Measurements from ENCODE around the gene ACOX2.
A peak's percentile ranks its signal among the peaks of the same experiment; 100 is the strongest.

ACOX2 gene

GRCh38 chr3:58534592-58535494 is 2.1 kb downstream of the ACOX2 start:
- TF ChIP-seq, protein P1, sequence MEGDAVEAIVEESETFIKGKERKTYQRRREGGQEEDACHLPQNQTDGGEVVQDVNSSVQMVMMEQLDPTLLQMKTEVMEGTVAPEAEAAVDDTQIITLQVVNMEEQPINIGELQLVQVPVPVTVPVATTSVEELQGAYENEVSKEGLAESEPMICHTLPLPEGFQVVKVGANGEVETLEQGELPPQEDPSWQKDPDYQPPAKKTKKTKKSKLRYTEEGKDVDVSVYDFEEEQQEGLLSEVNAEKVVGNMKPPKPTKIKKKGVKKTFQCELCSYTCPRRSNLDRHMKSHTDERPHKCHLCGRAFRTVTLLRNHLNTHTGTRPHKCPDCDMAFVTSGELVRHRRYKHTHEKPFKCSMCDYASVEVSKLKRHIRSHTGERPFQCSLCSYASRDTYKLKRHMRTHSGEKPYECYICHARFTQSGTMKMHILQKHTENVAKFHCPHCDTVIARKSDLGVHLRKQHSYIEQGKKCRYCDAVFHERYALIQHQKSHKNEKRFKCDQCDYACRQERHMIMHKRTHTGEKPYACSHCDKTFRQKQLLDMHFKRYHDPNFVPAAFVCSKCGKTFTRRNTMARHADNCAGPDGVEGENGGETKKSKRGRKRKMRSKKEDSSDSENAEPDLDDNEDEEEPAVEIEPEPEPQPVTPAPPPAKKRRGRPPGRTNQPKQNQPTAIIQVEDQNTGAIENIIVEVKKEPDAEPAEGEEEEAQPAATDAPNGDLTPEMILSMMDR (IDR thresholded peaks at IDR 0.05; ENCODE audit: low read depth, low read length, missing control alignments), result peak; percentile 1
- DNase-seq (ENCODE audit: low read depth), result no peak
- H3K4me3 ChIP-seq (ENCODE audit: low read depth, low read length), result no peak overlapping the region

GRCh38 chr3:58532794-58533220 is 4.2 kb downstream of the ACOX2 start:
- DNase-seq (ENCODE audit: low read depth), result peak; percentile 16
- TF ChIP-seq, protein P1 (IDR thresholded peaks at IDR 0.05; ENCODE audit: low read depth, low read length, missing control alignments), result peak; percentile 95
- no peak overlapping the region for H3K4me3 ChIP-seq (ENCODE audit: low read depth, low read length)

DNA sequence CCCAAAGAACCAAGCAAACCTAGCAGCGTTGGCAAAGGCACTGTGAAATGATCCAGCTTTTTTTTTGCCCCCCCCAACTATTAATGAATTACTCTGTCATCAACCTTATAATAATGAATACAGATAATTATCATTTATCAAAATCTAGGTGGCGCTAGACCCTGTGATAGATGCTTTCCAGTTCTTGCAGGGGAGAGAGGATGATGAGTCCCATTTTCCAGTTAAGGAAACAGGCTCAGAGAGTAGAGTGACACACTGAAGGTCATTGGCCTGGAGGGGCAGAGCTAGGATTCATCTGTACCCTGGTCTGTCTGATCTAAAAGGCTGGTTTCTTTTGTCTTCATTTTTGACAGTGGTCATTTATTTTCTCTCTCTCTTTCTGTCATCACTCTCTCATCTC is 5.0 kb downstream of the ACOX2 start:
- TF ChIP-seq, protein P1 (IDR thresholded peaks at IDR 0.05; ENCODE audit: low read depth, low read length, missing control alignments), result peak; percentile 28
- H3K4me3 ChIP-seq (ENCODE audit: low read depth, low read length), result no peak overlapping the region
- no peak for DNase-seq (ENCODE audit: low read depth)

DNA sequence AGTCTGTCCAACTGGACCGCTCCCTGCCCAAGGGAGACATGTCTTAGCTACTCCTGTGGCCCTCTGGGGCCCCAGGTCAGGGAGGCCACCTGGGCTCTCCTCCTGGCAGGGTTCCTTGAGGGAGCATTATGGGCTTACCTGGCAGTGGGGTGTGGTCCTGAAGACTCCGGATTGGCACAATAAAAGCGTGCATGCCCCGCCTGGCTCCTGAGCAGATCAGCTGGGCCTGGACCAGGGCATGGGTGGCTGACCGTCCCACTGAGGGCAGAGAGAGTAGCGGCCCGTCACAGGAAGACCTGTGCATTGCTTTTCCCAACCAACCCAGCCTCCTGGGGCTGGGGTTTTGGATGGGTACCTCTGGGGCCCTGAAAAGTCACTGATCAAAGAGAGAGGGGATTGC is 5.4 kb downstream of the ACOX2 start:
- no peak overlapping the region for H3K4me3 ChIP-seq (ENCODE audit: low read depth, low read length)
- DNase-seq (ENCODE audit: low read depth), result no peak
- TF ChIP-seq, protein P1 (IDR thresholded peaks at IDR 0.05; ENCODE audit: low read depth, low read length, missing control alignments), result no peak

GRCh38 chr3:58530354-58530865 is 6.6 kb downstream of the ACOX2 start:
- TF ChIP-seq, protein P1 (IDR thresholded peaks at IDR 0.05; ENCODE audit: low read depth, low read length, missing control alignments), result no peak
- H3K4me3 ChIP-seq (ENCODE audit: low read depth, low read length), result no peak overlapping the region
- no peak for DNase-seq (ENCODE audit: low read depth)

- no peak for DNase-seq (ENCODE audit: low read depth)
- TF ChIP-seq, protein P1 (IDR thresholded peaks at IDR 0.05; ENCODE audit: low read depth, low read length, missing control alignments), result peak; percentile 46
- no peak overlapping the region for H3K4me3 ChIP-seq (ENCODE audit: low read depth, low read length)
Observed at GRCh38 chr3:58529516-58530353, 7.3 kb downstream of the ACOX2 start.
